OCI-LY3 (cell line): ENCODE measurements around the gene HAVCR2.

ENCODE experiments used
- EZH2phosphoT487 ChIP-seq: fragments of 200-600 bp; shearing (Covaris generic); IDR thresholded peaks from 2 replicates; pipeline ENCODE4 v1.6.1; 2018; ENCODE audit warnings: antibody characterized with exemption, mixed run types, low read depth
- TF ChIP-seq, protein P1 (sequence below): fragments of 200-600, 300-600 bp; sonication (generic); IDR thresholded peaks from 2 replicates; pipeline ENCODE4 v1.5.1; 2014; ENCODE audit warnings: antibody characterized with exemption, low read length, low read depth

DNA sequence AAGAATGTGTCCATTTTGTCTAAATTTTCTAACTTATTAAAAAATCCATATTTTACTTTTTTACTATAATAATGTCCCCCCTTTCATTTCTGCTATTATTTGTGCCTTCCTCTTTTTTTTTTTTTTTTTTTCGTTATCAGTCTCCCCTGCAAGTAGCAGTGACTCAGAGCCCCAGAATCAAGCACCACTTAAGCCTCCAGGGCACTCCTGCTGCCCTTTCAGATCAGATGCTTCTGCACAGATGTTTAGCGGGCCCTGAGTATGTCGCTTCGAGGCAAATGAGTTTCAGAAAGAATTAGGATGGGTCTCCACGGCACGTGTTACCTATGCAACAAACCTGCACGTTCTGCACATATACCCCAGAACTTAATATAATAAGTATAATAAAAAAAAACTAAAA is 22.1 kb upstream of the HAVCR2 start:
- TF ChIP-seq, protein P1, sequence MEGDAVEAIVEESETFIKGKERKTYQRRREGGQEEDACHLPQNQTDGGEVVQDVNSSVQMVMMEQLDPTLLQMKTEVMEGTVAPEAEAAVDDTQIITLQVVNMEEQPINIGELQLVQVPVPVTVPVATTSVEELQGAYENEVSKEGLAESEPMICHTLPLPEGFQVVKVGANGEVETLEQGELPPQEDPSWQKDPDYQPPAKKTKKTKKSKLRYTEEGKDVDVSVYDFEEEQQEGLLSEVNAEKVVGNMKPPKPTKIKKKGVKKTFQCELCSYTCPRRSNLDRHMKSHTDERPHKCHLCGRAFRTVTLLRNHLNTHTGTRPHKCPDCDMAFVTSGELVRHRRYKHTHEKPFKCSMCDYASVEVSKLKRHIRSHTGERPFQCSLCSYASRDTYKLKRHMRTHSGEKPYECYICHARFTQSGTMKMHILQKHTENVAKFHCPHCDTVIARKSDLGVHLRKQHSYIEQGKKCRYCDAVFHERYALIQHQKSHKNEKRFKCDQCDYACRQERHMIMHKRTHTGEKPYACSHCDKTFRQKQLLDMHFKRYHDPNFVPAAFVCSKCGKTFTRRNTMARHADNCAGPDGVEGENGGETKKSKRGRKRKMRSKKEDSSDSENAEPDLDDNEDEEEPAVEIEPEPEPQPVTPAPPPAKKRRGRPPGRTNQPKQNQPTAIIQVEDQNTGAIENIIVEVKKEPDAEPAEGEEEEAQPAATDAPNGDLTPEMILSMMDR, result no peak
- TF ChIP-seq EZH2phosphoT487, result no peak
